COLO668 (cell line): ENCODE data around the gene TMUB2.
A peak's percentile ranks its signal among the peaks of the same experiment; 100 is the strongest.
"Not testable (repeated sequence)": the region's sequence is repeated elsewhere in the genome, so short reads cannot be mapped to it uniquely, and the experiment has no call there.

ENCODE experiments used
- DNase-seq: peaks from one replicate; lab custom pipeline; 2025; ENCODE audit not compliant: unreplicated experiment; lab: John Stamatoyannopoulos, UW

The TMUB2 gene

GRCh38 chr17:44218344-44219107, 31.8 kb downstream of the TMUB2 start:
- DNase-seq: peak; percentile 88

- DNase-seq: peak; percentile 78
These were observed 32.4 kb downstream of the TMUB2 start for GRCh38 chr17:44219108-44219615.

DNA sequence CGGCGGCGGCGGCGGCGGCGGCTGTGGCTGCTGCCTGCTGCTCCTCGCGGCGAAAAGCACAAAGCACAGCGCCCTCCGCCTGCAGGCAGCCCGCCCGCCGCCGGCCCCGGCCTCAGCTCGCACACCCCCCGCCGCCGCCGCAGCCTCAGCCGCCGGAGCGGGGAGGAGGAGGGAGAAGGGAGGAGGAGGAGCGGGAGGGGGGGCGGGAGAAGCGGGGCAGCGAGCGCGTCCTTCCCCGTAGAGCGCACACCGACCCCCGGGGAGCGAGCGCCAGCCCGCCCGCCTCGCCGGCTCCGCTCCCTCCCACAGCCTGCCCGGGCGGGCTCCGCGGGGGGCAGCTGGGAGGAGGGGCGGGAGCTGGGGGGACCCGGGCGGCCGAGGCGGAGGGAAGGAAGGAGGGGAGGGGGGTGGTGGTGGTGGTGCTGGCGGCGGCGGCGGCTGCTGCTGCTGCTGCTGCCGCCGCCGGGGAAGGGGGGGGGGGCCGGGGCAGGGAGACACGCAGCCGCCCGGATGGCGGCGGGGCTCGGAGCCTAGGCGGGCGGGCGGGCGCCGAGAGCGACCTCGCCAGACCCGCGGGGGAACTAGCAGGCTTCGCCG, 32.9 kb downstream of the TMUB2 start, which contains the start of gene UBTF:
Gene UBTF (minus strand): TSS at position 60 of the 597 bp plus-strand sequence. CDS start 1,446 bp downstream, outside the sequence.
- peak; percentile 74 for DNase-seq

- peak; percentile 65 for DNase-seq
These were observed 33.7 kb downstream of the TMUB2 start for GRCh38 chr17:44220213-44221083.

DNA sequence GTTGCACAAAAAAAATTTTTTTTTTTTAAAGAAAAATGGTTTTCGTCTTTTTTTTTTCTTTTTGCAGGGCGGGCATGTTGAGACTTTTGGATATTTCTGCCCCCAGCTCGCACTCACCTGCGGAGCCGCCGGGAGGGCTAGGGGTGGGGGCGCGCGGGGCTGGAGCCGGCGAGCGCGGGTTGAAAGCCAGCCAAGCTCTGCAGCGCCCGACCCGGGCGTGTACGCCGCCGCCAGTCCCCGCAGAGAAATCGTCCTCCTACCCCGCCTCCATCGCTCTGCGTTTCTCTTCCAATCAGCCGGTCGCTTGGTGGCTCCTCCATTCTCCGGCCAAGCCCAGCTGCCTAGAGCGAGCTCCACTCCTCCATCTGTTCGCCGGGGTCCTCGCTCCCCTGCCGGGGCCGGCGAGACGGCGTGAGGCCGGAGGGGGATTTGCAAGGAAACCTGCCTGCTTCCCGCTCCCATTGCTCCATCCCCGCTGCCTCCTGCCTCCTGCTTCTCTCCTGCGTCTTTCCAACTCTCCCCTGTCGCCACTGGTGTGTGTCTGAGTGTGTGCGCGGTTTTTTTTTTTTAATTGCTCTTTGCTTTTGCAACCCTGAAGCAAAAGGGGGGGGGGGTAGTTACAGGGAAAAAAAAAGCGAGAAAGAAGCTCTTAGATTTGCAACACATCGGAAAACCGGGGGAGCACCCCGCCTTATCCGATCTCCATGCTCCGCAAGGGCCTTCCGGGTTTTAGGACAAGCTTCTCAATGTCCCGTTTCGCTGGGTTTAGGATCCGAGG, 34.5 kb downstream of the TMUB2 start:
- peak; percentile 54 for DNase-seq

GRCh38 chr17:44221862-44222111, 35.0 kb downstream of the TMUB2 start:
- DNase-seq: no peak

DNA sequence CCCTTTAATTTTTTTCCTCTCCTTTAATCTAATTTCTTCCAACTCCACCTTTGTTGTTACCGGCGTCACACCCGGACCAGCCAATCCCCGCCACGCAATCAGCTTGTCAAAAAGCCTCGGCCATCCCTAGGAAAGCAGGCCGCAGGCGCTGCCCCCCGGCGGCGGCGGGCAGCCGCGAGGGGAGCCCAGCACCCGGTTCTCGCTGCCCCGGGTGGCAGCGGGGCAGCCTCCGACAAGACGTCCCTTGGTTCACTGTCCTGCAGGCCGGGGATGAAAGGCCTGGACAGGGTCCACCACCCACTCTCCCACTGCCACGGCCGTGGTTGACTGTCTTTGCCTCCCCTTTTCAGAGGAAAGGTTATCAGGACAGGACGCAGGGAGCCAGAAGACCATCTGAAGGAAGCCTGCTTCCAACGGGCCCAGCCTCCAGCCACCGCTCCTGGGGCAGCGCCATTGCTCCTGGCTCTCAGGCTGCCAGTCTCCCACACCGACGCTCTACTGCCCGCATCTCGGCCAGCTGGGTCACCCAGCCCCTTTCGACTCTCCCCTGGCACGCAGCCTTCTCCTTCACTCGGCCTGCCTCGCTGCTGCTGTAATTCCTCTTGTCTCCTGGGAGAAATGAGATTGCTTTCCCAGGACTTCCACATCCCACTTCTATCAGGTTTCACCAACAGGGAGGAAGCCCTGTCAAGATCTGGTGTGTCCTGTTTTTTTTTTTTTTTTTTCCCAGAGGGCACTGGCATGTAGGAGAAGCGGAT, 35.5 kb downstream of the TMUB2 start:
- peak; percentile 35 for DNase-seq

- no peak for DNase-seq
These were observed 36.8 kb downstream of the TMUB2 start for GRCh38 chr17:44223541-44224071.

DNA sequence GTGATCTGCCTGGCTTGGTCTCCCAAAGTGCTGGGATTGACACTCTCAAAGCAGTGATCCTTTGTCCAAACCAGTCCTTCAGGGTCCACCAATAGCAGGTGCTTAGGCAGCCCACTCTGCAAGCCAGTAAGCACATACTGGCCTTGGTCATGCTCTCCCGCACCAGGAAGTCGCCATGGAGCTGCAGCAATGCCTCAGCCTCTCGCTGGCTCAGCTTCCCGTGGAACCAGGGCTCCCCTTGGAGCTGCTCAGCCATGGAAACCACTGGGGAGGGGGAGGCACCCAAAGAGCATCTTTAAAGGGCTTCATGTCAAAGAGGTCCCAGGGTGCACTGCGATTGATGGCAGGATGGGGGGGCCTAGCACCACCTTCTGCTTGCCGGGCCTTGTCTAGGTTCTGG, 42.3 kb downstream of the TMUB2 start:
- no peak for DNase-seq

DNA sequence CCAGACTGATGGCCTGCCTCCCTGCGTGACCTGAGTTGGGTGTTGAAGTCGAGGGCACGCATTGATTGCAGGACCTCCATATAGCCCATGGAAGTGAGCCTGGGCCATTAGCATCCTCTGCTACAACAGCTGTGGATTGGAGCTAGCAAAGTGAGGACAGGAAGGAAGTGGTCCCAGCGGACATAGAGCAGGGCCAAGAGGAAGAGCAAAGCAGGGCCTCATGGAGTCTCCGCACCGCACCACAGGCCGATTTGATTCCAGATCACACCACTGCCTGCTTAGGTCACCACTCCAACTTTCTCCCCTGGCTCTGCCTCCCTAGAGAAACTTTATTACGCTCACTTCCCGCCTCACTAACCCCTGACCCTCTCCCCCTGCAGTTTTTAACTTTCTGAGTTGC, 43.4 kb downstream of the TMUB2 start:
- no peak for DNase-seq

DNA sequence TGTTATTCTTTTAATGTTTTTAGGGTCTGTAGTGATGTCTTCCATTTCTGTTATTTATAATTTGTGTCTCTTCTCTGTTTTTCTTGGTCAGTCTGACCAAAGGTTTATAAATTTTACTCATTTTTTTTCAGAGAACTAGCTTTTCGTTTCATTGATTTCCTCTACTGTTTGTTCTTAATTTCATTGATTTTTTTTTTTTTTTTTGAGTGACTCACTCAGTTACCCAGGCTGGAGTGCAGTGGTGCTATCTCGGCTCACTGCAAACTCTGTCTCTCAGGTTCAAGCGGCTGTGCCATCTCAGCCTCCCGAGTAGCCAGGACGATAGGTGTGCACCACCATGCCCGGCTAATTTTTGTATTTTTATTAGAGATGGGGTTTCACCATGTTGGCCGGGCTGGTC, 45.3 kb downstream of the TMUB2 start:
- DNase-seq: no peak

GRCh38 chr17:44233582-44233981, 46.8 kb downstream of the TMUB2 start:
- no peak for DNase-seq

- no peak for DNase-seq
These were observed 48.8 kb downstream of the TMUB2 start for GRCh38 chr17:44235583-44235936.

DNA sequence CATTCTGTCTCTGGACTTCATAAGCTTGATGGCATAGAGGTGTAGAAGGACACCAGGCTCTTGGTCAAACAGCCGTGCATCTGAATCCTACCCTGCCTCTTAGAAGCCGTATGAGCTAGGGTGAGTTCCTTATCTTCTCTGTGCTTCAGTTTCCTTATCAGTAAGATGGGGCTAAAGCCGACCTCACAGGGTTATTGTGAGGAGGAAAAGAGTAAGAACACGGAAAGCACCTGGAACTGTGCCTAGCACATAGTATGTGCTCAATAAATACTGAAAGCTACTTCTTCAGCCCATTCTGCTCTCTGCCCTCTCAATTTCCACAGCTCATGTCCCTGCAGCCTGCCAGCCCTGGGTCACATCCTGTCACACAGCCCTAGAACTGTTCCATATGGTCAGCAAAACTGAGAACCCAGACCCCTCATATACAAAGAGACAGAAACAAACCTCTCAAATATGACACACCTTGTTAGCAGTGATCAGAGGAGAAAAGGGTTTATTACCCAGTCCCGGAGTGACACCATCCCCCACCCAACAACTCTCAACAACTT, 49.7 kb downstream of the TMUB2 start:
- no peak for DNase-seq

- DNase-seq: not testable (repeated sequence)
These were observed 51.1 kb downstream of the TMUB2 start for GRCh38 chr17:44237886-44238285.

DNA sequence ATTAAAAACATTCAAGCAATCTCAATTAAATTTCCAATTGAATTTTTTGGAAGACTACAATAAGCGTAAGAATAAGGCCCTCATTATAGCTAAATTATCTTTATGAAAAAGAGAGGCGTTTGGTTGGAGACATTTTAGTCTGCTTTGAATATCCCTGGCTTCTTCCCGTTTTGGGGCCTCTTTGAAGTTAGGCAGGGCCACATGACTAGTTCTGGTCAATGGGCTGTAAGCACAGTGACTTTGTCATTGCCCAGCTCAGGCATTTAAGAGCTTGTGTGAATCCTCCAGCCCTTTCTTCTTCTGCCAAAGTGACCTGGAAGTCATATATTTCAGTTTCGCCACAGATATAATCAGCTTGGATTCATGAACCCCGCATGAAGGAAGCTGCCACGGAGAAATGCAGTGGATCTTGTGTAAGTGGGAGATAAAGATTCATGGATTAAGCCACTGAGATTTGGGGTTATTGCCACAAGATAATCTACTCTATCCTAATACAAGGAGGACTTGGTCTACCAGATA, 54.4 kb downstream of the TMUB2 start:
- no peak for DNase-seq
